Aorta (tissue), 4 donors: ENCODE measurements around the gene WDR62. TPM values are rescaled to one million over a fixed set of nuclear protein-coding genes. Genes with fewer than 3 reads are reported as not detected.

Experiments used
- polyA plus RNA-seq, 2 donors: library from polyadenylated mRNA; stranded (reverse); fragments of 200-250 nt; gene quantifications; one replicate each; pipeline ENCODE4 v1.2.3, GENCODE V29; 2013
- total RNA-seq, 2 donors: library from RNA; stranded (reverse); fragmentation: NEBNext Ultra II Directional; extraction: Animal tissue kit (Norgen Biotek cat#: 25700); gene quantifications; one replicate each; pipeline ENCODE4 v1.2.1, GENCODE V29; 2021
- donor health status: healthy with polysubstance abuse.
- donor health status: Bipolar disorder and iron deficiency.
- donor health status: DM: no; HTN: no; CAD: no.
- donor health status: DM: yes; HTN: yes; CAD: no.

Gene WDR62
- total and polyA plus RNA-seq, 4 donors: 0.25 to 1.3 (median 0.35) TPM

Other genes starting within 250 kb of the WDR62 start
- gene PRODH2, start 242.1 kb upstream of the WDR62 start, total RNA-seq: not detected
- gene PRODH2, start 242.1 kb upstream of the WDR62 start, polyA plus RNA-seq: not detected
- not detected for gene NPHS1, start 202.4 kb upstream of the WDR62 start, total RNA-seq
- not detected for gene NPHS1, start 202.4 kb upstream of the WDR62 start, polyA plus RNA-seq
- not detected for gene KIRREL2, start 198.0 kb upstream of the WDR62 start, total RNA-seq
- gene KIRREL2, start 198.0 kb upstream of the WDR62 start, polyA plus RNA-seq: under 1 TPM; 0.08 to 0.50 TPM
- 10 to 100 TPM; 12.9 to 13.5 TPM for gene APLP1, start 186.3 kb upstream of the WDR62 start, total RNA-seq
- 10 to 100 TPM in 1 of 2 donors, 1 to 10 TPM in 1; 7.6 to 23.0 TPM for gene APLP1, start 186.3 kb upstream of the WDR62 start, polyA plus RNA-seq
- gene NFKBID, start 154.4 kb upstream of the WDR62 start, total RNA-seq: 10 to 100 TPM; 18.9 to 19.4 TPM
- 10 to 100 TPM in 1 of 2 donors, 1 to 10 TPM in 1; 2.9 to 10.4 TPM for gene NFKBID, start 154.4 kb upstream of the WDR62 start, polyA plus RNA-seq
- gene HCST, start 152.4 kb upstream of the WDR62 start, total RNA-seq: 10 to 100 TPM; 18.7 TPM
- gene HCST, start 152.4 kb upstream of the WDR62 start, polyA plus RNA-seq: 10 to 100 TPM in 1 of 2 donors, 1 to 10 TPM in 1; 7.3 to 20.9 TPM
- gene TYROBP, start 146.6 kb upstream of the WDR62 start, total RNA-seq: 100 to 1,000 TPM in 1 of 2 donors, 10 to 100 TPM in 1; 98.9 to 117 TPM
- 100 to 1,000 TPM in 1 of 2 donors, 10 to 100 TPM in 1; 48.8 to 327 TPM for gene TYROBP, start 146.6 kb upstream of the WDR62 start, polyA plus RNA-seq
- gene LRFN3, start 118.5 kb upstream of the WDR62 start, total RNA-seq: 10 to 100 TPM; 14.5 to 15.1 TPM
- gene LRFN3, start 118.5 kb upstream of the WDR62 start, polyA plus RNA-seq: 1 to 10 TPM; 2.0 to 6.1 TPM
- 10 to 100 TPM; 11.6 to 16.6 TPM for gene SDHAF1, start 59.7 kb upstream of the WDR62 start, total RNA-seq
- gene SDHAF1, start 59.7 kb upstream of the WDR62 start, polyA plus RNA-seq: 10 to 100 TPM; 11.1 to 26.1 TPM
- 1 to 10 TPM; 1.0 to 1.4 TPM for gene SYNE4, start 46.1 kb upstream of the WDR62 start, total RNA-seq
- 1 to 10 TPM in 1 of 2 donors, not detected in 1; 2.3 TPM for gene SYNE4, start 46.1 kb upstream of the WDR62 start, polyA plus RNA-seq
- gene ALKBH6, start 40.7 kb upstream of the WDR62 start, total RNA-seq: 10 to 100 TPM; 14.0 to 15.3 TPM
- gene ALKBH6, start 40.7 kb upstream of the WDR62 start, polyA plus RNA-seq: 10 to 100 TPM; 10.3 to 25.6 TPM
- 10 to 100 TPM; 35.1 to 37.1 TPM for gene CLIP3, start 22.0 kb upstream of the WDR62 start, total RNA-seq
- 10 to 100 TPM in 1 of 2 donors, 1 to 10 TPM in 1; 8.9 to 22.2 TPM for gene CLIP3, start 22.0 kb upstream of the WDR62 start, polyA plus RNA-seq
- 1 to 10 TPM; 1.8 to 4.1 TPM for gene THAP8, start 612 bp upstream of the WDR62 start, total RNA-seq
- 1 to 10 TPM; 2.9 to 3.6 TPM for gene THAP8, start 612 bp upstream of the WDR62 start, polyA plus RNA-seq
- not detected for gene OVOL3, start 56.2 kb downstream of the WDR62 start, total RNA-seq
- gene OVOL3, start 56.2 kb downstream of the WDR62 start, polyA plus RNA-seq: not detected
- gene POLR2I, start 60.0 kb downstream of the WDR62 start, total RNA-seq: 10 to 100 TPM; 33.7 to 48.1 TPM
- gene POLR2I, start 60.0 kb downstream of the WDR62 start, polyA plus RNA-seq: 10 to 100 TPM; 56.7 to 96.0 TPM
- gene TBCB, start 60.6 kb downstream of the WDR62 start, total RNA-seq: 100 to 1,000 TPM; 121 to 123 TPM
- 100 to 1,000 TPM; 131 to 220 TPM for gene TBCB, start 60.6 kb downstream of the WDR62 start, polyA plus RNA-seq
- 100 to 1,000 TPM; 521 to 538 TPM for gene CAPNS1, start 85.2 kb downstream of the WDR62 start, total RNA-seq
- 100 to 1,000 TPM; 488 to 543 TPM for gene CAPNS1, start 85.2 kb downstream of the WDR62 start, polyA plus RNA-seq
- 100 to 1,000 TPM; 127 to 172 TPM for gene COX7A1, start 97.5 kb downstream of the WDR62 start, total RNA-seq
- 100 to 1,000 TPM; 191 to 244 TPM for gene COX7A1, start 97.5 kb downstream of the WDR62 start, polyA plus RNA-seq
- 1 to 10 TPM; 7.4 to 8.0 TPM for gene ZNF565, start 159.8 kb downstream of the WDR62 start, total RNA-seq
- 1 to 10 TPM; 1.6 to 2.6 TPM for gene ZNF565, start 159.8 kb downstream of the WDR62 start, polyA plus RNA-seq
- 10 to 100 TPM; 44.3 to 44.8 TPM for gene ZNF146, start 160.2 kb downstream of the WDR62 start, total RNA-seq
- gene ZNF146, start 160.2 kb downstream of the WDR62 start, polyA plus RNA-seq: 10 to 100 TPM; 26.7 to 40.1 TPM